ENCODE measurements around the gene SEPTIN8. TPM values are rescaled to one million over a fixed set of nuclear protein-coding genes. Genes with fewer than 3 reads are reported as not detected.

Gene SEPTIN8
- total RNA-seq, 1 experiment from 2014 or later: 38.2 TPM

- Histone ChIP-seq H3T11ph (ENCODE audit: low read length) (no peak overlapping the region), H3K23me2 (ENCODE audit: insufficient read length, low read depth, low read length, poor library complexity, severe bottlenecking) (no peaks in the 10 kb centered on the region), H2AFZ (ENCODE audit: low read length) (no peak overlapping the region), H3K4me1 (ENCODE audit: insufficient read depth, low read length) (no peaks in the 10 kb centered on the region), H2BK15ac (ENCODE audit: low read depth, low read length) (no peak overlapping the region), H2BK20ac (ENCODE audit: low read depth, low read length, poor library complexity, severe bottlenecking) (no peak overlapping the region), H3K14ac (ENCODE audit: insufficient read depth, low read length) (no peak overlapping the region), H3K79me1 (ENCODE audit: insufficient read depth, low read depth, low read length, poor library complexity, severe bottlenecking) (no peaks in the 10 kb centered on the region), H3K27ac (ENCODE audit: insufficient read length, low read depth, low read length) (no peak overlapping the region), H3K4ac (ENCODE audit: low read depth, low read length) (no peak overlapping the region), H3K27me3 (ENCODE audit: insufficient read depth, low read length) (no peaks in the 10 kb centered on the region), H4K20me1 (ENCODE audit: control insufficient read depth, insufficient read depth, insufficient read length) (no peaks in the 10 kb centered on the region), H3K23ac (ENCODE audit: insufficient read length, low read depth, low read length) (no peak overlapping the region), H4K91ac (ENCODE audit: insufficient read length, low read depth, low read length) (no peak overlapping the region), H2BK120ac (ENCODE audit: low read depth, low read length, poor library complexity, severe bottlenecking) (no peak overlapping the region), H3K56ac (ENCODE audit: insufficient read length, low read depth, low read length) (no peak overlapping the region), H3K18ac (ENCODE audit: insufficient read length, low read depth, low read length) (no peak overlapping the region), H3K4me2 (ENCODE audit: insufficient read depth, insufficient read length, low read length) (no peak overlapping the region), H2BK5ac (ENCODE audit: insufficient read length, low read length) (no peak overlapping the region), H3K79me2 (ENCODE audit: insufficient read depth, low read length) (no peaks in the 10 kb centered on the region), H4K5ac (ENCODE audit: insufficient read length, low read depth, low read length) (no peak overlapping the region), H2AK5ac (ENCODE audit: insufficient read length, low read length) (no peak overlapping the region), H3K9ac (ENCODE audit: extremely low read depth, insufficient read length, low read length) (no peak overlapping the region), H3K9me3 (ENCODE audit: control insufficient read depth, low read depth, low read length) (no peaks in the 10 kb centered on the region), H4K8ac (replicated peaks; ENCODE audit: insufficient read length, low read depth, low read length) (no peak overlapping the region), H2BK12ac (ENCODE audit: insufficient read length, low read depth, low read length) (no peak overlapping the region)
- H3K9me3 Mint-ChIP-seq: no peaks in the 10 kb centered on the region
- no CpG with 5 or more reads among the region's 1 CpG for WGBS (ENCODE audit: extremely low coverage, insufficient read length, low lambda C conversion rate)
- H3K4me1 Mint-ChIP-seq: peaks cover 11 to 15% of the 10 kb centered on the region in 2 experiments
- no peak overlapping the region for H3K27ac Mint-ChIP-seq
- H3K4me3 Mint-ChIP-seq: no peak overlapping the region
- peaks cover 20% of the 10 kb centered on the region for H3K27me3 Mint-ChIP-seq (ENCODE audit: low read depth)
- no peak for TF ChIP-seq CTCF (conservative IDR thresholded peaks at IDR 0.05)
- no peaks in the 10 kb centered on the region; a peak in 1 of 7 replicates for H3K36me3 Mint-ChIP-seq (ENCODE audit: insufficient read depth in 1 of 3, low read depth in 3 of 3)
- DNase-seq: no peak
Observed at GRCh38 chr5:132787076-132787475, 10.0 kb upstream of the SEPTIN8 start.

Measured in H9 (cell line).